G401.6 (cell line): Measurements from ENCODE around the gene FAM3D.

Experiments
- FAIRE-seq: peaks from 2 replicates; lab custom pipeline; 2012; peaks lifted over from hg19 to GRCh38; lab: Jason Lieb, UNC

FAM3D gene

DNA sequence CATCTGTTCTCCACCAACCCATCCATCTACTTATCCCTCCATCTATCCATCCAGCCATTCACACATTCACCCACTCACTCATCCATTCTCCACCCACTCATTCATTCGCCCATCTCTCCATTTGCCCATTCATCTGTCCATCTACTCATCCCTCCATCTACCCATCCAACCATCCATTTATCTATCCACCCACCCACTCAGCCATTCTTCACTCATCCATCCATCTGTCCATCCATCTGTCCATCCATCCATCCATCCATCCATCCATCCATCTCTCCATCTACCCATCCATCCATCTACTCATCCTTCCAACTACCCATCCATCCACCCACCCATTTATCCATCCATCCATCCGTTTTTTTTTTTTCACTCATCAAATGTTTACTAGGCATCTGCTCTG, 13.9 kb downstream of the FAM3D start:
- no peak for FAIRE-seq

DNA sequence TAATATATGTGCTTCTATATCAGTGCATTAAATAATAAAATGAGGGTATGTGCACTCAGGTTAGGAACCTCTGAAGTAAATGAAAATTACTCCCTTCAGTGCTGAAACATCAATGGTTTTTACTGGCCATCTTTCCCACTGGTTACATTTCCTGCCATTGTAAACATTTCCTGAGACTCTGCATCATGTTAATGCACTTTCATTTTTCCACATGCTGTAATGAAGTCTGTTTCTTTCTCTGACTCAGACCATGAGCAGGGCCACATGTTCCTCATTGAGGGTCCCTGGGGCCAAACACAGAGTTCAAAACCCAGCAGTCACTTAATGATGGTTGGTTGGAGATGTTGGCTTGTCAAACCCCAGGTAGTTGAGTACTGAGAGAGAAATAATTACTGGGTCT, 15.3 kb downstream of the FAM3D start:
- FAIRE-seq: no peak

GRCh38 chr3:58647381-58648141, 19.0 kb downstream of the FAM3D start:
- FAIRE-seq: no peak

GRCh38 chr3:58646503-58646902, 20.1 kb downstream of the FAM3D start:
- no peak for FAIRE-seq

- no peak for FAIRE-seq
Observed at GRCh38 chr3:58645726-58646125, 20.8 kb downstream of the FAM3D start.

DNA sequence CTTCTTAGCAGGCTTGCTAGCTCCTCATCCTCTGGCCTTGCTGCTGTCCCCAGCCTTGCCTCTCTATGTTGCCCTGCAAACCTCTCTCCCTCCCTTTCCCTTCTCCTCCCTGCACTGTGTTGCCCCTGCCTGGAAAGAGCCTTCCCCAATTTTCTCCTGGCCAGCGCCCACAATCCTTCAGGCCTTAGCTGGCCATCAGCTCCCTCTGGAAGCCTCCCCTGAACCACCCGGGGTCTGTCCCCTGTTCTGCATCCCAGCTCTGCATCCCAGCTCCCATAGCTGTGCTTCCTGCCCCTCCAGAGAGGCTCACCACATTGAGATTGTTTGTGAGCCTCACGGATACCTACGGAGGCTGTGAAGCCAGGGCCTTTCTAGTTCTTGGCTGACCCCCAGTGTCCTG, 23.7 kb downstream of the FAM3D start:
- FAIRE-seq: no peak

DNA sequence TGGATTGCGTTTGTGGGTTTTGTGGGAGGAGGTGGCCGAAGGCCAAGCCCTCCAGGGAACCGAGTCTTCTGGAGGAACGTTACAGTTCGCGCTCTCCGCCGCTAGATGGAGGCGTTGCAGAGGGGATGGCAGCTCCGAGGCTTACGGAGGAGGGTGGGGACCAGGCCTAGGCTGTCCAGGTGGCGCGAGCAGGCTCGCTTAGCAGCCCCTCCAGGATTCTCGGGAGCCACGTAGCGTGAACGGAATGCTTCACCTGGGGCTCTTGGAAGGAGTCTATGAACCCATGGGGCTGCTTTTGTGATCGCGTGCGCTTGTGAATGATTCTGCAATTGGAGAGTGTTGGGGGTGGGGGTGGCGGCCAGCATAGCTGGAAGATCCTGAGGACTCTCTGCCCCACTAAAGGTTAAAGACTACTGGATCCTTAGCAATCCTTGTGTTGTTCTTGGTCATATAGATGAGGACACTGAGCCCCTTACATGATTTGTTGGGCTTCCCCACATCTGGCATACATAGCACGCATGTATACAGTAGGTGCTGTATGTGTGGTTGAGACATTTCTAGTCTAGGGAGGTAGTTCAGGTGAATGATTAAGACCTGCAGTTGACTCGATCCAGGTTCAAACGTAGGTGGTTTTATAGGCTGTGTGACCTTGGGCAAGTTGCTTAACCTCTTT, 25.7 kb downstream of the FAM3D start:
- FAIRE-seq: peak; percentile 39

- FAIRE-seq: no peak
Observed at GRCh38 chr3:58639842-58640241, 26.7 kb downstream of the FAM3D start.

GRCh38 chr3:58639001-58639400, 27.6 kb downstream of the FAM3D start:
- FAIRE-seq: no peak

- FAIRE-seq: no peak
Observed at GRCh38 chr3:58638591-58638990, 28.0 kb downstream of the FAM3D start.

DNA sequence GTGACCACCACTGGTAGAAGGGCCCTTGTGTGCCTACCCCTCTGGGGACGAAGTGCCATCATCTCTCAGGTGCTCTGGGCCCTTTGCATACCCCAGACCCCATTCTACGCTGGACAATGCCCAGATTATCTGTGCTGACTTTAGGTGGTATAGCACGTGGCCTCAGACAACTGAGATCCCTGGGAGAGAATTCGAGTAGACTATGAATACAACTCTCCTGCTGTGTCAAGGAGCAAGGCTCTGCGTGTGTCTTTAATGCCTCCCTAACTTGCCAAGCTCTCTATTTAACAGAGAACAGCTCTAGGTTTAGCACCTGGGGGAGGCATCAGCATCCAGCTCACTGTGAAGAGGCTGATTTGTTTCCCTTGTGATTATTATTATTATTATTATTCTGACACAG, 29.1 kb downstream of the FAM3D start:
- FAIRE-seq: no peak

DNA sequence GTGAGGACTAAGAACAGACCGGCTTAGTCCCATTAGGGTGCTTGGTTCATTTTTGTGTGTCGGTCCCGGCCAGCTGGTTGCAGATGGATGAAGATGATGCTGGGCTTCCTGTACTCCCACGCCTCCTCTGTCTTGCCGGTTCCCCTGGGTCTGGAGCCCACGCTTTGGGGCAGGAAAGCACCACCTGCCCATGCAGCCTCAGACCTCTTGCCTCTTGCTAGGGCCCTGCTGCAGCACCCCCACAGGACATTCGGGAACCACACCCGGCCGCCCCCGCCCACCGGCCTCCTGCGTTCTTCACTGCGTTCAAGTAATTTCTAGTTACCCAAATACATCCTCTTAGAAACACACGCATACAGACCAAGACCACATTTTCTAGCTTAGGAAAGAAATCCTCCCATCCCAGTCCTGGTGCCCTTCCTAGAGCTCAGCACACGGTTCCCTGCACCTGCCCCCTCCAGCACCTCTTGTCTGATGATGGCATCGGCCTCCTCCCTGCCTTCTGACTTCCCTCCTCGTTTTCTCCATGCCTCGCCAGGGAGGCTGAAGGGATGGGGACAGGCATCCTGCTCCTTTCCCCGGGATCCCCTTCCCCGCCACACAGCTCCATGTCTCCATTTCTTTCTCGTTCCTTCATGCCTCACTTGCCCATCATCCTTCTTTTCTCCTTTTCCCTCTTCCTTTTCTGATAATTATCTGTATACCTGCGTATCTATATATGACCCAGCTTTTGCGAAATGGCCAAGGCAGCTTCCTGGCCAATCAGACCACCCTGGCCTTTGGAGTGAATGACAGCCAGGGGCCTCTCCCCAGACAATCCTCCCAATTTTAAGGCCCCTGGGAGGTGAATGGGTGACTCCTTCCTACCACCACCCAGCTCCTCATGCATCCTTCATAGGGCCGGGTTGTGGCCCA, 30.9 kb downstream of the FAM3D start:
- no peak for FAIRE-seq

GRCh38 chr3:58633157-58633865, 33.3 kb downstream of the FAM3D start:
- FAIRE-seq: no peak

- no peak for FAIRE-seq
Observed at GRCh38 chr3:58631742-58632141, 34.8 kb downstream of the FAM3D start.

GRCh38 chr3:58630710-58631092, 35.9 kb downstream of the FAM3D start:
- no peak for FAIRE-seq

DNA sequence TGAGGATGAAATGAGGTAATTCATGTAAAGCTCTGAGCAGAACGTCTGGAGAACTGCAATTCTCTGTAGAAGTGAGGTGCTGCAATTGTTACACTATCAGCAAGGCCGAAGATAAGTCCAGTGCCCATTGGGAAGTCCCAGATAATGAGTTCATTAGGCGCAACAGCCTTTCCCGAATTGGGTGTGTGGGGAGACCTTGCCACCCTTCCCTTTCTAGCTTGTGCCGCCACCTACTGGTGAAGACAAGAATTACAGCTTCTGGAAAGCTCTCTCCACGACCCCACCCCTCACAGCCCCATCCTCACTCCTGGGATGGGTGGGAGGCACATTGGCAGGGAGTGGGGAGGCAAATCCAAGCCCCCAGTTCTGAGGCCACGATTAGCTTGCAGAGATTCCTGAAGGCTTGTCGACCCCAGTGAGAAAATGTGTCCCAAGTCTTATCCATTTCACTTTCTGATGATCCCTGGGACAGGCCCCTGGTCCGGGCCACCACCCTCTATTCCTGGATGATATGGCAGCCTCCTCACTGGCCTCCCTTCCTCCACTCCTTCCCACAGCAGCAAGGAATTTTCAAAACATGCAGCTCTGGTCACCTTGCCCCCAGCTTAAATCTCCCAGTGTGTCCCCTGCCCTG, 36.4 kb downstream of the FAM3D start:
- FAIRE-seq: peak; percentile 57

GRCh38 chr3:58629629-58630028, 36.9 kb downstream of the FAM3D start:
- no peak for FAIRE-seq

DNA sequence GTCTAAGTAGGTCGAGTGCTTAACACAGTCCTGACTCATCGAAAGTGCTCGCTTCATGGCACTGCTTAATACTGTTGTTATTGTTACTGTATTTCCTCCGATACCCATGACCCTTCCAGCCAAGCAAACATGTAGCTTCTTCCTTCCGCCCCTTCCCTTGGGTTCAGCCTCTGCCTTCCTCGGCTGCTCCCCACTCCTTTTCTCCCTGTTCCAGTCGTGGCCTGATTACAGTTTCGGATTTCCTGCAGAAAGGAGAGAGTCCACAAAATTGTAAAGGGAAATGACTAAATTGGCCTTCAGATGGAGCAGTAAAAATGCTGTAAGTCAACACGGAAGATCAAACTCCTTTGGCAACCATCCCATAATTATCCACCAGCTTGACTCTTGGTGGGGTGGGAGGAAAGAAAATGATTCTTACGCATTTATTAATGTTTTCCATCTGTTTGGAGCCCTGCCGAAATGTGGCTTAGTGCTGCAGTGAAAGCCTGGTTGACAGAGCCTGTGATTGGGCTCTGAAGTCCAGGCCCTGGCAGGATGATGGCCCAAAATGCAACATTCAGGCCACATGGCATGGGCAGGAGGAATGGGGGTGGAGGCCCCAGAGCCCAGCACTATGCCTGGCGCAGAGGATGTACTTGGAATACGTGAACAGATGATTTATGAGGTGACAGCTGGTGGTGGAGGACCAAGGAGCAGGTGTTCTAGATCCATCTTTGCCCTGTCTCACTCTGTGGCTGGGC, 37.6 kb downstream of the FAM3D start:
- no peak for FAIRE-seq

GRCh38 chr3:58627941-58628340, 38.6 kb downstream of the FAM3D start:
- FAIRE-seq: no peak

DNA sequence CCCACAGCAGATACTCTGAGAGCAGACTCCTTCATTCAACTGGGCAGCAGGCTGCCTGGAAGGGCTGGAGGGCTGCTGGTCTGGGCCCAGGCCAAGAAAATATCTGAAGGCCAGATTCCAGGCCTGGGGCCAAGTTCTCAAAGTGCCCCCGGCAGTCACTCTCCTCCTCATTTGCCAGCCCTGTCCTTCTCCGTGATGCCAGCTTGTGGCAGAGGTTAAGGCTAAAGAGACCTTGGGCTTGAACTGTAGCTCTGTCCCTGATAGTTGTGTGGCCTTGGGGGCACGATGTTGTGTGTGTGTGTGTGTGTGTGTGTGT, 39.0 kb downstream of the FAM3D start:
- FAIRE-seq: no peak

- FAIRE-seq: no peak
Observed at GRCh38 chr3:58626841-58627569, 39.6 kb downstream of the FAM3D start.
